Measurements from ENCODE around the gene TACR1.

TACR1 gene

DNA sequence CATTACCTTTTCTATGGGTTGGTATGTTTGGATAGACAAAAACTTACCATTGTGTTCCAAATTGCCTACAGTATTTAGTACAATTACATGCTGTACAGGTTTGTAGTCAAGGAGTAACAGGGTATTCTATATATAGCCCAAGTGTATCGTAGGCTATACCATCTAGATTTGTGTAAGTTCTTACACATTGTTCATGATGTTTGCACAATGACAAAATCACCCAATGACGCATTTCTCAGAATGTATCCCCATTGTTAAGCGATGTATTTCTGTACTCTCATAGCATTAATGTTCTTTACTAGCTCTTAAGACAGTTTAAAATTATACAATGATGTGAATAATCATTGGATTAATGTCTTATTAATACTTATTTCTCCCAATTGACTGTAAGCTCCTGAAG, 16.7 kb downstream of the TACR1 start:
- H3K27ac ChIP-seq (ENCODE audit: extremely low read depth, low read depth, low read length) = no peak overlapping the region
- no peak for TF ChIP-seq ZSCAN30 (tag by site-specific recombination; IDR thresholded peaks at IDR 0.05)
- TF ChIP-seq, protein P1, sequence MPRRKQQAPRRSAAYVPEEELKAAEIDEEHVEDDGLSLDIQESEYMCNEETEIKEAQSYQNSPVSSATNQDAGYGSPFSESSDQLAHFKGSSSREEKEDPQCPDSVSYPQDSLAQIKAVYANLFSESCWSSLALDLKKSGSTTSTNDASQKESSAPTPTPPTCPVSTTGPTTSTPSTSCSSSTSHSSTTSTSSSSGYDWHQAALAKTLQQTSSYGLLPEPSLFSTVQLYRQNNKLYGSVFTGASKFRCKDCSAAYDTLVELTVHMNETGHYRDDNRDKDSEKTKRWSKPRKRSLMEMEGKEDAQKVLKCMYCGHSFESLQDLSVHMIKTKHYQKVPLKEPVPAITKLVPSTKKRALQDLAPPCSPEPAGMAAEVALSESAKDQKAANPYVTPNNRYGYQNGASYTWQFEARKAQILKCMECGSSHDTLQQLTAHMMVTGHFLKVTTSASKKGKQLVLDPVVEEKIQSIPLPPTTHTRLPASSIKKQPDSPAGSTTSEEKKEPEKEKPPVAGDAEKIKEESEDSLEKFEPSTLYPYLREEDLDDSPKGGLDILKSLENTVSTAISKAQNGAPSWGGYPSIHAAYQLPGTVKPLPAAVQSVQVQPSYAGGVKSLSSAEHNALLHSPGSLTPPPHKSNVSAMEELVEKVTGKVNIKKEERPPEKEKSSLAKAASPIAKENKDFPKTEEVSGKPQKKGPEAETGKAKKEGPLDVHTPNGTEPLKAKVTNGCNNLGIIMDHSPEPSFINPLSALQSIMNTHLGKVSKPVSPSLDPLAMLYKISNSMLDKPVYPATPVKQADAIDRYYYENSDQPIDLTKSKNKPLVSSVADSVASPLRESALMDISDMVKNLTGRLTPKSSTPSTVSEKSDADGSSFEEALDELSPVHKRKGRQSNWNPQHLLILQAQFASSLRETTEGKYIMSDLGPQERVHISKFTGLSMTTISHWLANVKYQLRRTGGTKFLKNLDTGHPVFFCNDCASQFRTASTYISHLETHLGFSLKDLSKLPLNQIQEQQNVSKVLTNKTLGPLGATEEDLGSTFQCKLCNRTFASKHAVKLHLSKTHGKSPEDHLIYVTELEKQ (tag by site-specific recombination; IDR thresholded peaks at IDR 0.05; ENCODE audit: borderline replicate concordance) = no peak
- TF ChIP-seq TRIM28 (IDR thresholded peaks at IDR 0.05; ENCODE audit: borderline replicate concordance, low read length) = no peak
- no peak for TF ChIP-seq ZNF843 (tag by site-specific recombination; IDR thresholded peaks at IDR 0.05)
- TF ChIP-seq OVOL3 (tag by site-specific recombination; IDR thresholded peaks at IDR 0.05) = no peak
- no peak for TF ChIP-seq ZBTB8A (tag by site-specific recombination; IDR thresholded peaks at IDR 0.05)
- TF ChIP-seq KLF7 (tag by site-specific recombination; IDR thresholded peaks at IDR 0.05; ENCODE audit: borderline replicate concordance) = no peak
- no peak for TF ChIP-seq ZNF768 (tag by site-specific recombination; IDR thresholded peaks at IDR 0.05)
- TF ChIP-seq ZNF677 (tag by site-specific recombination; IDR thresholded peaks at IDR 0.05) = no peak
- TF ChIP-seq, protein P2, sequence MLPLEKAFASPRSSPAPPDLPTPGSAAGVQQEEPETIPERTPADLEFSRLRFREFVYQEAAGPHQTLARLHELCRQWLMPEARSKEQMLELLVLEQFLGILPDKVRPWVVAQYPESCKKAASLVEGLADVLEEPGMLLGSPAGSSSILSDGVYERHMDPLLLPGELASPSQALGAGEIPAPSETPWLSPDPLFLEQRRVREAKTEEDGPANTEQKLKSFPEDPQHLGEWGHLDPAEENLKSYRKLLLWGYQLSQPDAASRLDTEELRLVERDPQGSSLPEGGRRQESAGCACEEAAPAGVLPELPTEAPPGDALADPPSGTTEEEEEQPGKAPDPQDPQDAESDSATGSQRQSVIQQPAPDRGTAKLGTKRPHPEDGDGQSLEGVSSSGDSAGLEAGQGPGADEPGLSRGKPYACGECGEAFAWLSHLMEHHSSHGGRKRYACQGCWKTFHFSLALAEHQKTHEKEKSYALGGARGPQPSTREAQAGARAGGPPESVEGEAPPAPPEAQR (tag by site-specific recombination; IDR thresholded peaks at IDR 0.05) = no peak
- no peak for TF ChIP-seq MZF1 (tag by site-specific recombination; IDR thresholded peaks at IDR 0.05; ENCODE audit: borderline replicate concordance)
- TF ChIP-seq ZNF2 (tag by site-specific recombination; IDR thresholded peaks at IDR 0.05) = no peak
- TF ChIP-seq ZNF501 (tag by site-specific recombination; IDR thresholded peaks at IDR 0.05) = no peak
- no peak for TF ChIP-seq ZNF473 (tag by site-specific recombination; IDR thresholded peaks at IDR 0.05)
- TF ChIP-seq WT1 (tag by site-specific recombination; IDR thresholded peaks at IDR 0.05) = no peak
- TF ChIP-seq, protein P3, sequence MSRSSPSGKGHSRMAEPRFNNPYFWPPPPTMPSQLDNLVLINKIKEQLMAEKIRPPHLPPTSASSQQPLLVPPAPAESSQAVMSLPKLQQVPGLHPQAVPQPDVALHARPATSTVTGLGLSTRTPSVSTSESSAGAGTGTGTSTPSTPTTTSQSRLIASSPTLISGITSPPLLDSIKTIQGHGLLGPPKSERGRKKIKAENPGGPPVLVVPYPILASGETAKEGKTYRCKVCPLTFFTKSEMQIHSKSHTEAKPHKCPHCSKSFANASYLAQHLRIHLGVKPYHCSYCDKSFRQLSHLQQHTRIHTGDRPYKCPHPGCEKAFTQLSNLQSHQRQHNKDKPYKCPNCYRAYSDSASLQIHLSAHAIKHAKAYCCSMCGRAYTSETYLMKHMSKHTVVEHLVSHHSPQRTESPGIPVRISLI (tag by site-specific recombination; IDR thresholded peaks at IDR 0.05) = no peak
- no peak for TF ChIP-seq ZNF621 (tag by site-specific recombination; IDR thresholded peaks at IDR 0.05)
- no peak for TF ChIP-seq RBAK (tag by site-specific recombination; IDR thresholded peaks at IDR 0.05)
- TF ChIP-seq, protein P4, sequence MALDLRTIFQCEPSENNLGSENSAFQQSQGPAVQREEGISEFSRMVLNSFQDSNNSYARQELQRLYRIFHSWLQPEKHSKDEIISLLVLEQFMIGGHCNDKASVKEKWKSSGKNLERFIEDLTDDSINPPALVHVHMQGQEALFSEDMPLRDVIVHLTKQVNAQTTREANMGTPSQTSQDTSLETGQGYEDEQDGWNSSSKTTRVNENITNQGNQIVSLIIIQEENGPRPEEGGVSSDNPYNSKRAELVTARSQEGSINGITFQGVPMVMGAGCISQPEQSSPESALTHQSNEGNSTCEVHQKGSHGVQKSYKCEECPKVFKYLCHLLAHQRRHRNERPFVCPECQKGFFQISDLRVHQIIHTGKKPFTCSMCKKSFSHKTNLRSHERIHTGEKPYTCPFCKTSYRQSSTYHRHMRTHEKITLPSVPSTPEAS (tag by site-specific recombination; IDR thresholded peaks at IDR 0.05) = no peak
- TF ChIP-seq, protein P5, sequence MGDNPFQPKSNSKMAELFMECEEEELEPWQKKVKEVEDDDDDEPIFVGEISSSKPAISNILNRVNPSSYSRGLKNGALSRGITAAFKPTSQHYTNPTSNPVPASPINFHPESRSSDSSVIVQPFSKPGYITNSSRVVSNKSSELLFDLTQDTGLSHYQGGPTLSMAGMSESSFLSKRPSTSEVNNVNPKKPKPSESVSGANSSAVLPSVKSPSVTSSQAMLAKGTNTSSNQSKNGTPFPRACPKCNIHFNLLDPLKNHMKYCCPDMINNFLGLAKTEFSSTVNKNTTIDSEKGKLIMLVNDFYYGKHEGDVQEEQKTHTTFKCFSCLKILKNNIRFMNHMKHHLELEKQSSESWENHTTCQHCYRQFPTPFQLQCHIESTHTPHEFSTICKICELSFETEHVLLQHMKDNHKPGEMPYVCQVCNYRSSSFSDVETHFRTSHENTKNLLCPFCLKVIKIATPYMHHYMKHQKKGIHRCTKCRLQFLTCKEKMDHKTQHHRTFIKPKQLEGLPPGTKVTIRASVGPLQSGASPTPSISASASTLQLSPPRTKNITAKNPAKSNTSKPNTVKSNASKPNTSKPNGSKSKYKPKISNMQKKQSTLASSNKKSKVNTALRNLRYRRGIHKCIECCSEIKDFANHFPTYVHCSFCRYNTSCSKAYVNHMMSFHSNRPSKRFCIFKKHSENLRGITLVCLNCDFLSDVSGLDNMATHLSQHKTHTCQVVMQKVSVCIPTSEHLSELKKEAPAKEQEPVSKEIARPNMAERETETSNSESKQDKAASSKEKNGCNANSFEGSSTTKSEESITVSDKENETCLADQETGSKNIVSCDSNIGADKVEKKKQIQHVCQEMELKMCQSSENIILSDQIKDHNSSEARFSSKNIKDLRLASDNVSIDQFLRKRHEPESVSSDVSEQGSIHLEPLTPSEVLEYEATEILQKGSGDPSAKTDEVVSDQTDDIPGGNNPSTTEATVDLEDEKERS (tag by site-specific recombination; IDR thresholded peaks at IDR 0.05) = no peak
- no peaks in the 10 kb centered on the region for H3K4me1 ChIP-seq (ENCODE audit: control insufficient read depth, insufficient read depth, low read length)
- ChIA-PET CTCF (no interaction called here), POLR2A (interaction anchor here (0.5 kb wide), 1 partner anchor 26 kb away, joined by 3 read pairs; no protein-coding TSS in a partner anchor)
- H3K9me3 ChIP-seq (ENCODE audit: control insufficient read depth, insufficient read depth, low read depth, low read length) = no peaks in the 10 kb centered on the region
- H3K36me3 ChIP-seq (ENCODE audit: control insufficient read depth in 2 of 2, insufficient read depth in 1 of 2, low read length in 2 of 2) = no peaks in the 10 kb centered on the region
- no peak overlapping the region for H3K4me3 ChIP-seq (ENCODE audit: low read depth, low read length)

Measured in HEK293 (cell line).